HK-2 (cell line): Measurements from ENCODE around the gene GRK3.

Source experiments
- DNase-seq: peaks from one replicate; pipeline ENCODE4 v3.0.0-alpha.2; 2018; ENCODE audit not compliant: unreplicated experiment

GRK3 gene

GRCh38 chr22:25760294-25760693 lies 195.8 kb downstream of the GRK3 start:
- DNase-seq: no peak

GRCh38 chr22:25760848-25761595 lies 196.5 kb downstream of the GRK3 start:
- DNase-seq: no peak

GRCh38 chr22:25762147-25762546 lies 197.7 kb downstream of the GRK3 start:
- DNase-seq: no peak

GRCh38 chr22:25763239-25763777 lies 198.8 kb downstream of the GRK3 start:
- DNase-seq: no peak

DNA sequence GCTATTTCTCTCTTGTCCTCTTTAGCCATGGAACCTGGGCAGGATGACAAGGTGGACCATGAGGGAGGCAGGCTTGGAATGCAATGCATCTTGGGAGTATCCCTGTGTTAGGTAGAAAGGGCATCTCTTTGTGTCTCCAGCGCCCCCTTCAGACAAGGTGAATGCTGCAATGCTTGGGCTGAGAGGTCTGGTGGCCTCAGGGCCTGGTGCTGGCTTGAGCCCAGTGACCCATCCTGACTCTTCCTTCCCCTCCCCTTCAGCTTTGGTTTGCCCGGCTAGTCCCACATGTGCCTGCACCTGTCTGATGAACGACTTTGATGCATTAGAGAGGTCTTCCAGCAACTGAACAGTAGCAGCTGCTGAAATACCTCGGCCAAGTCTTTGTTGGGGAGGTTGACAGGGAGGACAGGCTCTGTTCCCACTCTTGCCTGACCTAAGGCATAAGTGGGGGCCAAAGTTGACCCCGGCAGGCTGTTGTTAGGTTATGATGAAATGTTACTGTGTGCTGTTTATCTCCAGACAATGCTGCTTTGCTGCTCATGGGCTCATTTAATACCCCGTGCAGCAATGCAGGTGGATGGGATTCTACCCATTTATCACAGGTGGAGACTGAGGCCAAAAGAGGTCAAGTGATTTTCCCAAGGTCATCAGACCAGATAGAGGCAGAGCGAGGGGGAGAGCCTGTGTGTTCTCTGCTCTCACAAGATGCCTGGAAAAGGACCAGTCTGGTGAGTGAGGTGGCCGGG lies 200.0 kb downstream of the GRK3 start:
- DNase-seq: no peak

DNA sequence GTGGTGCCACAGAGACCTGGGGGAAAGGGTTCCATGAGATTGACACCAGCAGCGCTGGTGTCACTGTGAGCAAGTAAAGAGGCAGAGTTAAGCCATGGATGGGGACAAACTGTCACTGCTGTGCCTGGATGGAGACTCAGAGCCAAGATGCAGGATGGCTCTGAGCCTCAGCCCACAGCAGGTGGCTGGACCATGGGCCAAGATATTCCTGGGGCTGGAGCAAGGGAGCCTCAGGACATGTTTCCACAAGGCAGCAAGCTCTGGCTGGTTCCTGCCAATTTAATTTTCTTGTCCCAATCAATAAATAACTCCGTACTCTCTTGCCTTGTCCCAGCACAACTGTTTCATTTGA lies 200.5 kb downstream of the GRK3 start:
- no peak for DNase-seq

DNA sequence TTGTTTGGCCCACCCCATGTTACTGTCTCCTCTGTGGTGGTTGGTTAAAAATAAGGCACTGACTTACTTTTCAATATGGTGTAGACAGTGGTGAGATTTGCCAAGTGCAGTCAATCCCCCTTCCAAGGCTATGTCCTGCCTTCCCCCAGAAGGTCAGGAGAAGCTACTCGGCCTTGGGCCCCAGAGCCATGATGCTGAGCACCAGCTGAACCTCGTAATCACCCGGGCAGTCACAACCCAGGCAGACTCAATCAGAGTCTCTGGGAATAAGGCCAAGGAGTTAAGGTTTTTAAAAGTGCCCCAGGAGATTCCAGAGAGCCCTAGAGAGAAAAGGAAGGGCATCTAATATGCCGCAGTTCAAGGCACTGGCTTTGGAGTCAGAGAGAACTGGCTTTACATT lies 201.3 kb downstream of the GRK3 start:
- DNase-seq: no peak

- DNase-seq: no peak
Observed at GRCh38 chr22:25766418-25766817, 201.9 kb downstream of the GRK3 start.

DNA sequence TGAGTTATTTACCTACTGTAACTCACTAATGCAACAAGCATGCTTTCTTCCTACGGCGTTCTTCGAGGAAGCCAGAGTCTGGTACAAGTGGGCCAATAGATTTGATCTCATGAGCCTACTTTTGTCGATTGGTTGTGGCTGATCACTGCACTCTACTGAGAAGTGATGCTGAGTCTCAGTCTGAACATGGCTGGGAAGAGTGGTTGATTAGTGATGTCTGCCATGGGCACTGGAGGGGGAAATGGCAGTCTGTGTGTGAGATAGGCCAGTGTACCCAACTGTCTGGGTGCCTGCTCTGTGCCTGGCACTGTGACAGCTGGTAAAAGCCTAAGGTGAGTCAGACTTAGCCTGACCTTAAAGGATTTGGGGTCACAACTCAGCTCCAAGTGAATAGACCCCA lies 205.9 kb downstream of the GRK3 start:
- DNase-seq: no peak

DNA sequence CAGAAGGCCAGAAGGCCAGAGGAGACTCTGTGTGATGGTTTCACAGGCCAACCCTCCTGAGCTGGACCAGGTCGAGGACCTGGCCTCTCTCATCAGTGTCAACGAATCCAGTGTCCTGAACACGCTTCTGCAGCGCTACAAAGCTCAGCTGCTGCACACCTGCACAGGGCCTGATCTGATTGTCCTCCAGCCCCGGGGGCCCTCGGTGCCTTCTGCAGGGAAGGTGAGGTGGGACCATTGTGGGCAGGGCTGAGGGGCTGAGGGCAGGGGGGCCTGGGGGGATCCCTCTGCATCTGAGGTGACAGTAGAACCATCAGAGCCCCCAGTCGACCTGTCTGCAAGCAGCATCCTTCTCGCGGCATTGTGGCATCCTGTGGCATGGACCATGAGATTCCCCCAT lies 207.8 kb downstream of the GRK3 start:
- no peak for DNase-seq

DNA sequence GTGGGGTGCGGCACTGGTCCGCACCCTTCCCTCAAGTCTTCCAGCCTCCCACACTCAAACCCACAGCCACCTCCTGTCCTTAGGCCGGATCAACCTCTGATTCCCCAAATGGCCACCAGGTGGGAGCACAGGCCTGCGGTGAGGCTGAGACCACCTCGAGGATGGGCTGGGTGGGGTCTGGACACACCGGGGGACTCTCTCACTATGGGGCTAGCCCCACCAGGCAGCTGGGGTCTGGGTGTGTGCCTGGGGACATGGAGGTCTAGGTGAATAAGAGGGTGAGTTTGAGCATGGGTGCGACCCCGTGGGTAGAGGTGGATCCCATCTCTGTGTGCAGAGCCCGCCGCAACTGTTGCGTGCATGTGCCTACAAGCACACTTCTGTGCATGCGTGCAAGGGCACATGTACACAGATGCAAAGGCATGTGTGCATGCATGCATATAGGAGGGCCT lies 210.1 kb downstream of the GRK3 start:
- DNase-seq: no peak

- DNase-seq: peak; percentile 52
Observed at GRCh38 chr22:25775531-25775930, 211.1 kb downstream of the GRK3 start.

GRCh38 chr22:25777411-25777810 lies 212.9 kb downstream of the GRK3 start:
- no peak for DNase-seq

- no peak for DNase-seq
Observed at GRCh38 chr22:25777870-25778269, 213.4 kb downstream of the GRK3 start.
